CD4-positive, alpha-beta T cell treated with Interleukin-6 for 4 hours (primary cell): ENCODE measurements around the gene TEX36.
A peak's percentile ranks its signal among the peaks of the same experiment; 100 is the strongest.
"Not testable (repeated sequence)": the region's sequence is repeated elsewhere in the genome, so short reads cannot be mapped to it uniquely, and the experiment has no call there.

ENCODE experiments used
- DNase-seq: peaks from one replicate; pipeline ENCODE4 v3.0.0-alpha.2; 2020; ENCODE audit warnings: mixed read lengths

TEX36 gene

GRCh38 chr10:125683063-125683462, at the start of gene TEX36:
TEX36 (minus strand) TSS chr10:125683163; CDS start chr10:125682989, 174 bp downstream.
- DNase-seq = no peak

DNA sequence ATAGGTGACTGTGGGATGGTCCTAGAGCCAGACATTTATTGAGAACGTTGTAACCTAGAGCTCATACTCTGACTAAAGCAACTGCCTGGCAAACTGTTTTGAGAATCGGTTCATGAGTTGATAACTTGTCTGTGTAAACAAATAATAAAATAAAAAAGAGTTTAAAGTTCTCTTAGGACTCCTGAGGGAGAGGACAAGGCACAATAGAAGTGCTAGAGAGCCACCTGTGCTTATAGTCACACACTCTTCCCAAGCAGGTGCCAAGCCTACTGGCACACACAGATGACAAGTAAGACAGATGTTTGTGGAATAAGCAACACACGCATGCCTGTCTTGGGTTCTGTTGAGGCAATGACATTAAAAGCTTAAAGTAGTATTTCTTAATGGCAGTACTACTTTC, 44.5 kb upstream of the TEX36 start:
- no peak for DNase-seq

GRCh38 chr10:125726914-125727313, 44.0 kb upstream of the TEX36 start:
- DNase-seq = no peak

GRCh38 chr10:125722811-125723210, 39.8 kb upstream of the TEX36 start:
- DNase-seq = no peak

DNA sequence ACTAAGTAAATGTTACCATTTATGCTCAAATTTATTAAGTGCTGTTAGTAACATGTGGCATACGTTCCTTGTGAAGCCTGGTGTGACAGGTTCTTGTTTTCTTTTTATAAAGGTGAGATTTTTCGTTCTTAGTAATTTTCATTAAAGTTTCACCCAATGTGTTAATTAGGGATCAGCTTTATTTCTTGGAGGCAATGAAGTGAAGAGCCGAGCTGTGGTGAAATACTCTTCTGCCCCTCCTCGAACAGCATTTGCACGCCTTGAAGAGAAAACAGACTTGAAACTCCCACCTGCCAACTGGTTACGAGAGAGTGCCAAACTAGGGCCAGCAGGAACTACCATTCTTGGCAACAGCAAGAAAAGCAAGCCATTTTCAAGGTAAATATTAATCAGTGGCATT, 38.1 kb upstream of the TEX36 start:
- no peak for DNase-seq

GRCh38 chr10:125720002-125720382, 37.0 kb upstream of the TEX36 start:
- no peak for DNase-seq

GRCh38 chr10:125719173-125720001, 36.4 kb upstream of the TEX36 start, which contains the start of gene EDRF1:
EDRF1 (plus strand) TSS chr10:125719709; CDS start chr10:125719808, 99 bp downstream.
- peak; percentile 99 for DNase-seq

GRCh38 chr10:125714728-125715127, 31.8 kb upstream of the TEX36 start:
- DNase-seq = not testable (repeated sequence)

GRCh38 chr10:125711110-125711750, 28.3 kb upstream of the TEX36 start:
- no peak for DNase-seq

DNA sequence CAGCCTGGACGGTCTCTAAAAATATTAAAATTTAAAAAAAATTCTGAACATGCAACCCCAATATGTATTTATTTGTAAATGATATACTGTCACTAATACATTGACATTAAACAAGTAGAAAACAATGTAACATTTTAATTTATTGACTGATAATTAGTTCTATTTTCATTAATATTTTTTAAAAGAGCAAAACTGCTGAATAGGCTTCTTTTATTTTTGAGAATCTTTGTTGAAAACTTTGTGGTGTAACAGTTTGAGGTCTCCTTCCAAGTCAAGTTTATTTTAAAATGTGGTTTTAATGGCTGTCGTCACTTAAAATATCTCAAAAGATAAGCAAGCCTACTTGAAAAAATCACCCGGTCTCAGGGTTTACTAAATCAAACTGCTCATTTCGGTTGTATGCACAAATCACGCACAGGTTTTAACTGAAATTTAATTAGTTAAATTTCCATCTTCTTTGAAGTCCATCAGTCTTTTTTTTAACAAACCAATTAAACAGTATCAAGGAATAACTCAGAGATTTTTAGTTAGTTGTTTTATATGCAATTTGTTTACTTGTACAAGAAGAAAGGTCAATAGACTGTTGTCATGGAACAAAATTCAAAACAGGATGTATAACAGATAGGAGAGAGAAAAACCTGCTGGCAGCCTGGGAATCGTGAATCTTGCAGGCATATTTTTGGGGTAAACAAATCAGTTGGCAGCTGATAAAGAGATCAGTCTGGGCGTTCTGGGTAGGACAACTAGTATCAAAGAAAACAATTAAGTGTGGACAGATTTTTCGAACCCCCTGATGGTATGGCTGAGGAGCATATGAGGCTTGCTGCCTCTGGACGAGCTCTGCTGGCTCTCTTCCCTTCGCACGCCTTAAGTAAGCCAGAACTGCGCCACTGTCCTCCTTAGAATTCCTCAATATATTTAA, 26.9 kb upstream of the TEX36 start:
- DNase-seq = no peak

- no peak for DNase-seq
Measured at GRCh38 chr10:125708971-125709503, 26.1 kb upstream of the TEX36 start.

DNA sequence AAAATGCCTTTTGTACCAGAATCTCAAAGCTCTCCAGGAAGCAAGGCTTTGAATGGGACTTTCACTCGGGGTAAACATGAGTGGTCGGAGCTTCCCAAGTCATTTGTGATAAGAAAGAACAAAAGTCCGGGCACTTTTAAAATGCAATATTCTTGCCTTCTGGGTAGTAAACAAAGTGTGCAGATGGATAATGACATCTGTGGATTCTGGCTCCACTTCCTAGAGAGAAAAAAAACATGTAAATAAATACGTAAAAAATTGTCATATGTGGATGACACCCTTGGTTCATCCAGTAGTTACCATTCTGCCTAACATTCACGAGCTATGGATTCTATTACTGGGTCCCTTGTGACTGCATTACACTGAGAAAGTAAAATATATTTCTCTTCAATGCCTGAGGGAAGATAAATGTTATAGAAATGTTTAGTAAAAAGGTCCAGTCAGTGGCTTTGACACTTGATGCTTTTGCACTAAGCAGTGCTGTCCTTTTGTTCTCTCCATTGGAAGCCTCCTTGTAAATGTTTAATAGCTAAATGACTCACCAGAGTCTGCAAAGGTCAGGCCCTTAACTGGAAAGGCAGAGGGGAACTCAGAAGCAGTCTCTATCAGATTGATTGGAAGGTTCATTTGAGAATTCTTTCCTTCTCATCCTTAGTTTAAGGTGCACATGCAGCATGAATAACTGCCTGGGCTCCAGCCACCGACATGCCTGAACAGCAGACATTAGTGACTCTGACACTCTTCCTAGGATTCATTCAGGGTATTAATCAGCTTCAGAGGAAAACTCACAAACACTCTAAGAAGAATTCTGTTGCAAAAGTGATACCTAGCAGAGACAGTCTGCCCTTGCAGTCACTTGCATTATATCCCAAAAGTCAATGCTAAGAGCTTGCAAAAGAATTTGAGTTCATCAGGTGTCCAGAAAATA, 24.8 kb upstream of the TEX36 start:
- no peak for DNase-seq

GRCh38 chr10:125700355-125700911, 17.5 kb upstream of the TEX36 start:
- DNase-seq = no peak

DNA sequence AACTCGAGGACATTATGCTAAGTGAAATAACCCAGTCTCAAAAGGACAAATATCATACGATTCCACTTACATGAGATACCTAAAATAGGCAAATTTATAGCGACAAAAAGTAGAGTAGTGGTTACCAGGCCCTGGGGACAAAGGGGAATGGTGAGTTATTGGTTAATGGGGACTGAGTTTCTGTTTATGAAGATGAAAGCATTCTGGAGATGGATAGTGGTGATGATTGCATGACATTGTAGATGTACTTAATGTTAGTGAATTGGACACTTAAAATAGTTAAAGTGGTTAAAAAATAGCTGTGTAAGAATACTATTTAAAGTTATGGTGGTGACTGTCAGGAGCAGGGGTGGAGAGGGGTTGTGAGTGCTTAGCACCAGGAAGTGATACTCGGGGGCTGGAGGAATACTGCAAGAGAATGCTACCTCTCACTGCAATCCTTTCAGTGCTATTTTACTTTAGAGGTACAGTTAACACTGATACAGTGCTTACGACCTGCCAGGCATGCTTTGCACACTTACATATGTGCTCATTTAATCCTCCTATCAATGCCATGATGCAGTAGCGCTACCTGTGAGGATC, 16.7 kb upstream of the TEX36 start:
- DNase-seq = no peak

GRCh38 chr10:125698481-125698998, 15.6 kb upstream of the TEX36 start:
- no peak for DNase-seq

DNA sequence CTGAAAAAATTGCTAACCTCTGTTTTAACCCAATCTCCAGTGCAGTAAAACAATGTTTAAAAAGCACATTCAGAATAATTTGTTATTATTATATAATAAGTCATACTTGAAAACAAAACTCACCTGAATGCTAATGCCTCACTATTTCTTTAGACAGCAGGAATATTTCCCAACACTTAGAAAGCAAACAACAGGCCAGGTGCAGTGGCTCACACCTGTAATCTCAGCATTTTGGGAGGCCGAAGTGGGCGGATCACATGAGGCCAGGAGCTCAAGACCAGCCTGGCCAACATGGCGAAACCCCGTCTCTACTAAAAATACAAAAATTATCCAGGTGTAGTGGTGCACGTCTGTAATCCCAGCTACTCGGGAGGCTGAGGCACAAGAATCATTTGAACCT, 13.9 kb upstream of the TEX36 start:
- DNase-seq = not testable (repeated sequence)

DNA sequence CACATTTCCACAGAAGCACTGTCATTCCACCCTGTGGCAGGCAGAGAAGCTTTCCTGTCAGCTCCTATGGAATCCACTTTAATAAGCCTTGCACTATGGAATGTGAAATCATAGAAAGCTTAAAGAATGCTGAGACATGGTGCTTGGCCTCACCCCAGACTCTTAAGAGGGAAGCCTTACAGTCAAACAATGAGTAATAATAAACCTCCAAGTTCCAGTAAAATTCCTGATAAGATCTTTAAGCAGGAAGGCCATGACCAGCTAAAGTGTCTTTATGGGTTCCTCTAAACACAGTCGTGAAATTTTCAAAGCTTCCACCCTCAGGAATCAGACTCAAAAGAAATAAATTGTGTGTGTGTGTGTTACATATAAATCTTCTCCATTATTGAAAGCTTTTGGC, 11.9 kb upstream of the TEX36 start:
- no peak for DNase-seq

- no peak for DNase-seq
Measured at GRCh38 chr10:125693524-125693847, 10.5 kb upstream of the TEX36 start.

DNA sequence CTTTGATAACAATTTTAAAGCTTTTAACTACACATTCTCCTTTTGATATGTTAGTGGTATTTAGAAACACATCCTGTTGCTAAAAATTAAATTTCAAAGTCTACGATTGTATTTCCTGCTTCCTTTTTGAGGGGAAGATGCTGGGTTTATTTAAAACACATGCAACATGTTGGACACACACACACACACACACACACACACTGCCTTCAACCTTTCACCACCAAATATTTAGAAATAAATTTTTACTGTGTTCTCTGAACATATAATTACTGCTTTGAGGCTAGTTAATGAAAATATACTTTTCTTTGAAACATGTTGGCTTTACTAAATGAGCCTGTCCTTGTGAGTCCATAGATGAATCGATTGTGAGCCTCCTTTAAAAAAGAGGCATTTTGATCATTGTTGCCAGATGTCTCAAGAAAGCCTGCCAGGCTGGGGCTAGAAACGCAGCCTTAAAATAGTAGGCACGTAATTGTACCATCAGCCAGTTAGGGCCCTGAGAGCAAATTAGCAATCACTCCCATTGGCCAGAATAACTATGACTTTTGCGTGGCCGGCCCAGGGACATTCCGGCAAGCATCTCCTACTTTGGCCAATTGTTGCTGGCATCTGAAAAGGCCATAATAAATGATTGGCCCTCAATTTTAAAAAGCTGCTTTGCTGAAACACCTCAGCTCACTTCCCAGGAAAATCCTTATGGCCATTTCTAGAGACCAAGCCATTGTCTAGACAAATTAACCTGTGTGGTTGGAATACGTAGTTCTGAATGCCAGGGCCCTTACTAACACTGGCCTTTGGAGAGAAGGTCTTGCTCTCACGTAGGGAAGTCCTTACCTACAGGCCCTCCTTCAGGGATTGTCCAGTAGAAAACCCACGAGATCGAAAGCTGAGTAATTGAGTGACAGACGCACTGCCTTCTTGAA, 9.9 kb upstream of the TEX36 start:
- no peak for DNase-seq

GRCh38 chr10:125692196-125692595, 9.2 kb upstream of the TEX36 start:
- no peak for DNase-seq
